Measurements from ENCODE around the gene SKP1.
"Not testable (repeated sequence)": the region's sequence is repeated elsewhere in the genome, so short reads cannot be mapped to it uniquely, and the experiment has no call there.

Gene SKP1

GRCh38 chr5:134177369-134178095 is 782 bp upstream of the SKP1 start:
- DNase-seq (ENCODE audit: low spot score) = no peak

- peak; percentile 71 for DNase-seq (ENCODE audit: low spot score)
These were observed 734 bp downstream of the SKP1 start for GRCh38 chr5:134175921-134176510.

- peak; percentile 56 for DNase-seq (ENCODE audit: low spot score)
These were observed 1.6 kb downstream of the SKP1 start for GRCh38 chr5:134174841-134175839.

GRCh38 chr5:134171972-134172371 is 4.8 kb downstream of the SKP1 start:
- DNase-seq (ENCODE audit: low spot score) = peak; percentile 42

- DNase-seq (ENCODE audit: low spot score) = no peak
These were observed 14.2 kb downstream of the SKP1 start for GRCh38 chr5:134162592-134162991.

GRCh38 chr5:134161513-134162395 is 15.0 kb downstream of the SKP1 start:
- no peak for DNase-seq (ENCODE audit: low spot score)

- DNase-seq (ENCODE audit: low spot score) = no peak
These were observed 23.1 kb downstream of the SKP1 start for GRCh38 chr5:134153657-134154056.

GRCh38 chr5:134153241-134153640 is 23.5 kb downstream of the SKP1 start:
- DNase-seq (ENCODE audit: low spot score) = no peak

GRCh38 chr5:134152173-134152832 is 24.4 kb downstream of the SKP1 start:
- not testable (repeated sequence) for DNase-seq (ENCODE audit: low spot score)

- no peak for DNase-seq (ENCODE audit: low spot score)
These were observed 25.0 kb downstream of the SKP1 start for GRCh38 chr5:134151723-134152122.

- no peak for DNase-seq (ENCODE audit: low spot score)
These were observed 27.0 kb downstream of the SKP1 start for GRCh38 chr5:134149571-134150303.

- DNase-seq (ENCODE audit: low spot score) = no peak
These were observed 27.7 kb downstream of the SKP1 start for GRCh38 chr5:134148986-134149539.

GRCh38 chr5:134148316-134148715 is 28.4 kb downstream of the SKP1 start:
- DNase-seq (ENCODE audit: low spot score) = no peak

- no peak for DNase-seq (ENCODE audit: low spot score)
These were observed 29.9 kb downstream of the SKP1 start for GRCh38 chr5:134146651-134147518.

- DNase-seq (ENCODE audit: low spot score) = peak; percentile 87
These were observed 30.8 kb downstream of the SKP1 start for GRCh38 chr5:134145779-134146581.

- no peak for DNase-seq (ENCODE audit: low spot score)
These were observed 31.6 kb downstream of the SKP1 start for GRCh38 chr5:134145041-134145757.
